Activated CD8-positive, alpha-beta T cell treated with anti-CD3 and anti-CD28 coated beads, Interleukin-2, amount 10 ng/mL, durations not matched to agents 7 days and 5 days (primary cell): ENCODE data around the gene USP37. TPM values are rescaled to one million over a fixed set of nuclear protein-coding genes. Genes with fewer than 3 reads are reported as not detected.

Experiments used
- microRNA-seq: library from miRNA; unstranded; fragments of <30 nt; microRNA quantifications from one replicate; pipeline ENCODE4 v1.2.0, GENCODE V29; 2022
- total RNA-seq, 2 experiments: library from RNA; stranded (reverse); gene quantifications; one replicate each; pipeline ENCODE4 v1.2.3, GENCODE V29; 2021

USP37 gene
- total RNA-seq, 2 experiments from 2014 or later: 33.9 to 38.1 TPM

Small RNA genes within 50 kb of the gene (microRNA-seq; reads per million reads assigned to microRNA genes)
- gene MIR26B: 52,643 reads per million, percentile 99 among the genes with 10 or more reads in this experiment

Other genes starting within 250 kb of the USP37 start
- not detected for gene CATIP, start 211.5 kb downstream of the USP37 start, total RNA-seq
- under 1 TPM; 0.21 to 0.29 TPM for gene SLC11A1, start 186.1 kb downstream of the USP37 start, total RNA-seq
- 100 to 1,000 TPM; 175 to 185 TPM for gene CTDSP1, start 168.5 kb downstream of the USP37 start, total RNA-seq
- gene VIL1, start 149.2 kb downstream of the USP37 start, total RNA-seq: not detected
- gene CNOT9, start 488 bp upstream of the USP37 start, total RNA-seq: 10 to 100 TPM; 96.8 to 97.3 TPM
- under 1 TPM; 0.26 to 0.32 TPM for gene PLCD4, start 39.5 kb upstream of the USP37 start, total RNA-seq
- gene ZNF142, start 91.3 kb upstream of the USP37 start, total RNA-seq: 10 to 100 TPM; 49.2 to 53.1 TPM
- gene BCS1L, start 91.3 kb upstream of the USP37 start, total RNA-seq: 10 to 100 TPM; 50.1 to 50.5 TPM
- 10 to 100 TPM; 19.0 to 25.8 TPM for gene RNF25, start 103.7 kb upstream of the USP37 start, total RNA-seq
- 10 to 100 TPM; 12.1 to 15.2 TPM for gene STK36, start 103.7 kb upstream of the USP37 start, total RNA-seq
- gene TTLL4, start 142.5 kb upstream of the USP37 start, total RNA-seq: 10 to 100 TPM; 25.8 to 27.7 TPM
- not detected for gene CYP27A1, start 213.8 kb upstream of the USP37 start, total RNA-seq